Panc1 (cell line): ENCODE results near the gene EGFR.

Experiments
- CTCF ChIP-seq: fragments of 450-650 bp; IDR thresholded peaks from 2 replicates; pipeline ENCODE4 v1.5.1; 2017; ENCODE audit warnings: mild to moderate bottlenecking
- POLR2AphosphoS5 ChIP-seq: IDR thresholded peaks from 2 replicates; pipeline ENCODE4 v1.6.1; 2012; ENCODE audit warnings: mild to moderate bottlenecking, low read depth, low read length, moderate library complexity
- REST ChIP-seq, 2 experiments: IDR thresholded peaks; 2 replicates each; pipeline ENCODE4 v1.6.1; 2011 to 2012; ENCODE audit warnings: low read depth in 2 of 2, control low read depth in 1 of 2, low read length in 1 of 2, mild to moderate bottlenecking in 1 of 2, moderate library complexity in 1 of 2; ENCODE audit not compliant: insufficient read depth in 1 of 2

- TF ChIP-seq CTCF (no peak), POLR2AphosphoS5 (no peak), REST (IDR thresholded peaks at IDR 0.05; ENCODE audit: insufficient read depth in 1 of 2, low read depth in 2 of 2, low read length in 1 of 2) (no peak)
Measured at GRCh38 chr7:55242613-55243012, 223.8 kb downstream of the EGFR start.
